ENCODE measurements around the gene ATXN2L.
"Not testable (repeated sequence)": the region's sequence is repeated elsewhere in the genome, so short reads cannot be mapped to it uniquely, and the experiment has no call there.

GRCh38 chr16:28807445-28808120, 15.2 kb upstream of the ATXN2L start:
- not testable (repeated sequence) for TF ChIP-seq EZH2 (IDR thresholded peaks at IDR 0.05; ENCODE audit: borderline replicate concordance)
- TF ChIP-seq, protein P1, sequence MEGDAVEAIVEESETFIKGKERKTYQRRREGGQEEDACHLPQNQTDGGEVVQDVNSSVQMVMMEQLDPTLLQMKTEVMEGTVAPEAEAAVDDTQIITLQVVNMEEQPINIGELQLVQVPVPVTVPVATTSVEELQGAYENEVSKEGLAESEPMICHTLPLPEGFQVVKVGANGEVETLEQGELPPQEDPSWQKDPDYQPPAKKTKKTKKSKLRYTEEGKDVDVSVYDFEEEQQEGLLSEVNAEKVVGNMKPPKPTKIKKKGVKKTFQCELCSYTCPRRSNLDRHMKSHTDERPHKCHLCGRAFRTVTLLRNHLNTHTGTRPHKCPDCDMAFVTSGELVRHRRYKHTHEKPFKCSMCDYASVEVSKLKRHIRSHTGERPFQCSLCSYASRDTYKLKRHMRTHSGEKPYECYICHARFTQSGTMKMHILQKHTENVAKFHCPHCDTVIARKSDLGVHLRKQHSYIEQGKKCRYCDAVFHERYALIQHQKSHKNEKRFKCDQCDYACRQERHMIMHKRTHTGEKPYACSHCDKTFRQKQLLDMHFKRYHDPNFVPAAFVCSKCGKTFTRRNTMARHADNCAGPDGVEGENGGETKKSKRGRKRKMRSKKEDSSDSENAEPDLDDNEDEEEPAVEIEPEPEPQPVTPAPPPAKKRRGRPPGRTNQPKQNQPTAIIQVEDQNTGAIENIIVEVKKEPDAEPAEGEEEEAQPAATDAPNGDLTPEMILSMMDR (IDR thresholded peaks at IDR 0.05; ENCODE audit: poor library complexity) = not testable (repeated sequence)
